ENCODE data around the gene SPC25.

The SPC25 gene

GRCh38 chr2:168850846-168851245, 39.4 kb downstream of the SPC25 start:
- FAIRE-seq (no peak), DNase-seq (ENCODE audit: extremely low spot score, insufficient read length, low read depth) (no peak)

GRCh38 chr2:168849610-168850009, 40.6 kb downstream of the SPC25 start:
- FAIRE-seq (no peak), DNase-seq (ENCODE audit: extremely low spot score, insufficient read length, low read depth) (no peak)

GRCh38 chr2:168848225-168848624, 42.0 kb downstream of the SPC25 start:
- FAIRE-seq (no peak), DNase-seq (ENCODE audit: extremely low spot score, insufficient read length, low read depth) (no peak)

GRCh38 chr2:168843253-168843652, 47.0 kb downstream of the SPC25 start:
- DNase-seq (ENCODE audit: extremely low spot score, insufficient read length, low read depth) = no peak
- no peak for FAIRE-seq

GRCh38 chr2:168841445-168841844, 48.8 kb downstream of the SPC25 start:
- DNase-seq (ENCODE audit: extremely low spot score, insufficient read length, low read depth) (no peak), FAIRE-seq (no peak)

GRCh38 chr2:168835969-168836368, 54.3 kb downstream of the SPC25 start:
- DNase-seq (ENCODE audit: extremely low spot score, insufficient read length, low read depth) (no peak), FAIRE-seq (no peak)

GRCh38 chr2:168831662-168832061, 58.6 kb downstream of the SPC25 start:
- FAIRE-seq = no peak
- DNase-seq (ENCODE audit: extremely low spot score, insufficient read length, low read depth) = no peak

- no peak for DNase-seq (ENCODE audit: extremely low spot score, insufficient read length, low read depth)
- FAIRE-seq = no peak
These were observed 59.3 kb downstream of the SPC25 start for GRCh38 chr2:168830958-168831357.

- no peak for FAIRE-seq
These were observed 65.1 kb downstream of the SPC25 start for GRCh38 chr2:168825126-168825525.

GRCh38 chr2:168821992-168822391, 68.2 kb downstream of the SPC25 start:
- DNase-seq (ENCODE audit: extremely low spot score, insufficient read length, low read depth) = no peak
- no peak for FAIRE-seq

More at GRCh38 chr2:168825126-168825525, 65.1 kb downstream of the SPC25 start:
- no peak for DNase-seq (ENCODE audit: extremely low spot score, insufficient read length, low read depth)

- FAIRE-seq = no peak
- DNase-seq (ENCODE audit: extremely low spot score, insufficient read length, low read depth) = no peak
These were observed 68.7 kb downstream of the SPC25 start for GRCh38 chr2:168821577-168821976.

Measured in GM18507 (cell line).